ENCODE results near the gene APMAP. TPM values are rescaled to one million over a fixed set of nuclear protein-coding genes. Genes with fewer than 3 reads are reported as not detected.
A peak's percentile ranks its signal among the peaks of the same experiment; 100 is the strongest.

Gene APMAP
- total RNA-seq, 4 donors from 2014 or later = 45.3 to 83.1 (median 54.1) TPM

DNA sequence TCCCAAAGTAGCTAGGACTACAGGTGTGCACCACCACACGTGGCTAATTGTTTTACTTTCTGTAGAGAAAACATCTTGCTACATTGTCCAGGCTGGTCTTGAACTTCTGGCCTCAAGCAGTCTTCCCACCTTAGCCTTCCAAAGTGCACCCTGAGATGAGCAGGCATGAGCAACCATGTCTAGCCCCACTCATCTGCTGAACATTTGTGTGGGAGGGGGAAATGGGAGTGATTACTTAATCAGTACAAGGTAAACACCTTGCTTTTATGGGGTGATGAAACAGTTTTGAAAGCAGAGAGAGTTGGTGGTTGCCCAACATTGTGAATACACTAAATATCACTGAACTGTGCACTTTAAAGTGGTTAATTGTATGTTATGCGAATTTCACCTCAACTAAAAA lies 5.3 kb downstream of the APMAP start:
- 88 to 91% methylated on average over 2 of the region's 2 CpGs for WGBS, 2 donors
- Histone ChIP-seq H3K4me3 (no peak overlapping the region), H3K9me3 (no peaks in the 10 kb centered on the region), H3K36me3 (peaks cover 0 to 13% (median 4%) of the 10 kb centered on the region in 3 donors), H3K4me1 (peaks cover 0 to 41% (median 11%) of the 10 kb centered on the region in 4 donors), H3K27ac (no peak overlapping the region), H3K27me3 (no peaks in the 10 kb centered on the region)
- DNase-seq (ENCODE audit: low spot score in 2 of 2) = no peak
- TF ChIP-seq, protein P1, sequence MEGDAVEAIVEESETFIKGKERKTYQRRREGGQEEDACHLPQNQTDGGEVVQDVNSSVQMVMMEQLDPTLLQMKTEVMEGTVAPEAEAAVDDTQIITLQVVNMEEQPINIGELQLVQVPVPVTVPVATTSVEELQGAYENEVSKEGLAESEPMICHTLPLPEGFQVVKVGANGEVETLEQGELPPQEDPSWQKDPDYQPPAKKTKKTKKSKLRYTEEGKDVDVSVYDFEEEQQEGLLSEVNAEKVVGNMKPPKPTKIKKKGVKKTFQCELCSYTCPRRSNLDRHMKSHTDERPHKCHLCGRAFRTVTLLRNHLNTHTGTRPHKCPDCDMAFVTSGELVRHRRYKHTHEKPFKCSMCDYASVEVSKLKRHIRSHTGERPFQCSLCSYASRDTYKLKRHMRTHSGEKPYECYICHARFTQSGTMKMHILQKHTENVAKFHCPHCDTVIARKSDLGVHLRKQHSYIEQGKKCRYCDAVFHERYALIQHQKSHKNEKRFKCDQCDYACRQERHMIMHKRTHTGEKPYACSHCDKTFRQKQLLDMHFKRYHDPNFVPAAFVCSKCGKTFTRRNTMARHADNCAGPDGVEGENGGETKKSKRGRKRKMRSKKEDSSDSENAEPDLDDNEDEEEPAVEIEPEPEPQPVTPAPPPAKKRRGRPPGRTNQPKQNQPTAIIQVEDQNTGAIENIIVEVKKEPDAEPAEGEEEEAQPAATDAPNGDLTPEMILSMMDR (IDR thresholded peaks at IDR 0.05) = no peak
- no peak for TF ChIP-seq POLR2A (IDR thresholded peaks at IDR 0.05)
- no peak for TF ChIP-seq EP300 (IDR thresholded peaks at IDR 0.05)

DNA sequence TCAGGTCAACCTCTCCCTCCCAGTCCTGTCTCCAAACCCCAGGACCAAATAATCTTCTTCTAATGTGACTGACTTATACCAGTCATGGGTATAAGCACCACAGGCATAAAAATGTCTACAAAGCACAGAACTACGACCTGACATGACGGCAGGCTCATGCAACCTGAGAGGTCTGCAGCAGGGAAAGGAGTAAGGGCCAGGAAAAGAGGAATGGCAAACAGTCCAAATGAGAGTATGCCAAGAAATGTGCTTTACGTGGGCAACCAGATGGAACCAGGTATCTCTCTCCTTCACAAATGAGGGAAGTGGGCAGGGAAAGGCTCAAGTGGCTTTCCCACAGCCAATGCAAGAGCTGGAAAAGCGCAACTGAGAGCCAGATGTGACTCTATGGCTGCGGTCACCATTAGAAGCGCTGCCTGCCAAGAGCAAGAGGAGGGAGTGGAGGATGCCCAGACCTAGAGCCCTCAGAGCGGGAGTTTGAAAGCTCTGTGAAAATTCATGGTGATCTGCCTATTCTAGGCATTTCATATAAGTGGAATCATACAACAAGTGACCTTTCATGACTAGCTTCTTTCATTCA lies 6.0 kb downstream of the APMAP start:
- H3K4me1 ChIP-seq = peaks cover 0 to 43% (median 9%) of the 10 kb centered on the region in 4 donors
- no peaks in the 10 kb centered on the region for H3K9me3 ChIP-seq
- 89 to 93% methylated on average over 7 of the region's 7 CpGs for WGBS, 2 donors
- H3K27ac ChIP-seq = peak overlapping the region in 1 of 4 donors; percentile 12
- H3K27me3 ChIP-seq = no peaks in the 10 kb centered on the region
- DNase-seq (ENCODE audit: low spot score in 2 of 2) = no peak
- H3K36me3 ChIP-seq = peaks cover 0 to 19% (median 4%) of the 10 kb centered on the region in 3 donors
- no peak overlapping the region for H3K4me3 ChIP-seq
- TF ChIP-seq, protein P1 (IDR thresholded peaks at IDR 0.05) = no peak
- TF ChIP-seq EP300 (IDR thresholded peaks at IDR 0.05) (no peak), POLR2A (IDR thresholded peaks at IDR 0.05) (no peak)

DNA sequence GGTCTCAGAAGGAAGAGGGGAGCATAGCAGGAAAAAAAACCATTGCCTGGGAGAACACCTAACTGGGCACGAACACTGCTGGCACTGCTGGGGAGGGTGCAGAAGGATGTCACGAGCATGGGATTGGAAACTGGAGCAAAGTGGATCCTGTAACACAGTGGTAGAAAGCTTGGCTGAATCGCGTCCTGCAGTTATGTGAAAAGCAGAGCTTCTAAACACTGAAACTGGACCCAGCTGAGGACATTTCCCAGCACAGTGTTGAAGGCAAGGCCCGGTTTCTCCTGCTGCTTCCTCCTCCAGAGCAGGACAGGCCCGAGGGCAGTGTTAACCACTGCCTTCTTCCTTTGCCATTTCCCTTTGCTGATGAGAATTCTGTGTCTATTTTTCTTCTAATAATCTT lies 6.7 kb downstream of the APMAP start:
- Histone ChIP-seq H3K27ac (peak overlapping the region in 1 of 4 donors; percentile 15), H3K4me1 (peaks cover 0 to 42% (median 3%) of the 10 kb centered on the region in 4 donors), H3K36me3 (peaks cover 0 to 26% (median 4%) of the 10 kb centered on the region in 3 donors), H3K9me3 (no peaks in the 10 kb centered on the region), H3K4me3 (no peak overlapping the region), H3K27me3 (no peaks in the 10 kb centered on the region)
- WGBS, 2 donors = 68 to 75% methylated on average over 6 of the region's 6 CpGs
- TF ChIP-seq, protein P1 (IDR thresholded peaks at IDR 0.05) = no peak
- TF ChIP-seq POLR2A (IDR thresholded peaks at IDR 0.05) (no peak), EP300 (IDR thresholded peaks at IDR 0.05) (no peak)
- DNase-seq (ENCODE audit: low spot score in 2 of 2) = no peak

DNA sequence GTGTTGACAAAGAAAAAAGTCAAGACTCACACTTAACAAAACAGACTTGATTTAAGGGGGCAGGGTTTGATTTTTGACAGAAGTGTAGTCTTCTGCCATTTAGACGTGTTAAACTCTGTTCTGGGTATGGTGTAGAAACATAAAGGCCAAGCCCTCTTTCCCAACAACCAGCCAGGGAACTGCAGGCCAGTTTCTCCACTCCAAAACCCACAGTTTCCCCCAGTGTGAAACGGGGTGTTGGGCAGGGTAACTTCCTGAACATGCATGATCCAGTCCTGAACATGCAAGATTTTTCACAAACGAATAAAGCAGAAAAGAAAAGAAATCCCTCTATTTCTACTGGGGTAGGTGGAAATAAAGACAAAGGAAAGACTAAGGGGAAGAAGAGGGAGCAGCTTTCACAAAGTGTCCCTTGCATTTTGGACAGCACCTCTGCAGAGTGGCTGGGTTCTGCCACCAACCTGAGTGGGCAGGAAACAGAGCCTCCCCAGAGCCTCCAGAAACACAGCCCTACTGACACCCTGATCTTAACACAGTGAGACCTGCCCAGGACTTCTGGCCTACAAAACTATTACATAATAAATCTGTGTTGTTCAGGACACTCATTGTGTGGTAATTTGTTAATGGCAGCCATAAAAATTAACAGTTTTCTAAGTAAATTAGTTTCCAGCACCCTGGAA lies 7.5 kb downstream of the APMAP start:
- H3K4me1 ChIP-seq = peaks cover 0 to 35% (median 0%) of the 10 kb centered on the region in 4 donors
- TF ChIP-seq, protein P1 (IDR thresholded peaks at IDR 0.05) = no peak
- WGBS, 2 donors = 52 to 64% methylated on average over 3 of the region's 3 CpGs
- H3K27ac ChIP-seq = peak overlapping the region in 2 of 4 donors; percentile 25 to 49
- no peaks in the 10 kb centered on the region for H3K9me3 ChIP-seq
- H3K36me3 ChIP-seq = peaks cover 0 to 33% (median 4%) of the 10 kb centered on the region in 3 donors
- no peak for DNase-seq (ENCODE audit: low spot score in 2 of 2)
- H3K4me3 ChIP-seq = no peak overlapping the region
- no peaks in the 10 kb centered on the region for H3K27me3 ChIP-seq

DNA sequence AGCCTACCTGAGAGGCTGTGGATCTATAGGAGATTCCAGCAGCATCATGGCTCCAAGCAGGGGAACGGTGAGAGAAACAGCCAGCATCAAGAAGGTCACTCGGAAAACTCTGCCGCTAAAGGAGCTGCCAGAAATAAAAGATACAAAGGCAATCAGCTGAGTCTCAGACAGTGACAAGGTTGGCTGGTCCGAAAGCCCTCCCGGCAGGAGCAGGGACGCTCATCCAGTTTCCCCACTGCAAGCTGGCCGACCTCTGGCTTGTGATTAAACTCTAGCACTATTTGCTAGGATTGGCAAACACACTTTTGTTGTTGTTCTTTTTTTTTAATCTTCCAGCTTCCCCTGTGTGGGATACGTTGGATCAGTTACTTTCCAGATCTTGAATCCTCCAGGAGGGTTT lies 8.7 kb downstream of the APMAP start:
- Histone ChIP-seq H3K9me3 (no peaks in the 10 kb centered on the region), H3K27ac (peak overlapping the region in 1 of 4 donors; percentile 25), H3K4me3 (no peak overlapping the region), H3K4me1 (peaks cover 0 to 35% (median 0%) of the 10 kb centered on the region in 4 donors), H3K36me3 (peaks cover 0 to 45% (median 4%) of the 10 kb centered on the region in 3 donors), H3K27me3 (no peaks in the 10 kb centered on the region)
- DNase-seq (ENCODE audit: low spot score in 2 of 2) = no peak
- TF ChIP-seq EP300 (IDR thresholded peaks at IDR 0.05) = no peak
- TF ChIP-seq, protein P1 (IDR thresholded peaks at IDR 0.05) = no peak
- TF ChIP-seq POLR2A (IDR thresholded peaks at IDR 0.05) = no peak
- 76 to 78% methylated on average over 8 of the region's 8 CpGs for WGBS, 2 donors

Measured in tibial nerve (tissue), 4 donors.